ENCODE measurements around the gene F12. TPM values are rescaled to one million over a fixed set of nuclear protein-coding genes. Genes with fewer than 3 reads are reported as not detected.

F12 gene
- total RNA-seq, 8 experiments from 2014 or later = 1.0 to 6.5 (median 2.4) TPM

DNA sequence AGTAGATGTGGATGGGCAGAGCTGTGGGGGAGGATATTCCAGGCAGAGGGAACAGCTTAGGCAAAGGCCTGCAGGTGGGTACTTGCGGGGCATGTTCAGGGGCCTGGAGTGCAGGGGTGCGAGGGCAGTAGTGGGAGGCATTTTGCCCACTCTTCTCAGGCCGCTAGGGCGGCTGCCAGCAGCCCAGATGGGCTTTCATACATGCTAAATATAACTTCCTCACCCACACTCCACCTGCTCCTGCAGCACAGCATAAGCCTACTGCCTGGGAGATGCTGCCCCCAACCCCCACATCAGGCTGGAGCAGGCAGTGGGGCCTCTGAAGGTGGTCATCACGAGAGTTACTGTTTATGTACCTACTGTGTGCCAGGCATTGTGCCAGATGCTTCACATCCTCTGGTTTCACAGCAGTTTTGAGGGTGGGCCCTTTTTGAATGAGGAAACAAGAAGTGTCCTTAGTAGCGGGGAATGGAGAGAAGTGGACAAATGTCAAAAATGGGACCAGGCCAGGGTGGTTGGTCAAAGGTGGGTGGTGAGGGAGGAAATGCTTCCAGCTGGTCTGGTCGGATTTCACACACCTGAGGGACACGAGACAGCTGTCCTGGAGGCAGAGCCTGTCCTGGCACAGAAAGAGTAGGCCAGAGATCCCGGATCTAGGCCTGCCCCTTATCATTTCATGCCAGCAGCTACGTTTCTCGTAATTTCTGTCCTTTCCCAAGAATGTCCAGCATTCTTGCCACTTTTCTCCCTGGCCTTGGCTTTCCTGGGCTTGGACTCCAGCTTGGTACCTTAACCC lies 39.5 kb downstream of the F12 start:
- 49 to 100% (median 94%) methylated on average over 1 to 8 of the region's 11 CpGs; no CpG with 5 or more reads in 4 of the 10 experiments for WGBS, 10 experiments
- no peak overlapping the region for H3K4me3 ChIP-seq
- in situ Hi-C loops (cut with MboI; ENCODE audit: low pct_unique_long_range_greater_than_20kb in 2 of 9, low sequenced_read_pairs in 9 of 9, unreplicated experiment in 9 of 9) = no loop called here

DNA sequence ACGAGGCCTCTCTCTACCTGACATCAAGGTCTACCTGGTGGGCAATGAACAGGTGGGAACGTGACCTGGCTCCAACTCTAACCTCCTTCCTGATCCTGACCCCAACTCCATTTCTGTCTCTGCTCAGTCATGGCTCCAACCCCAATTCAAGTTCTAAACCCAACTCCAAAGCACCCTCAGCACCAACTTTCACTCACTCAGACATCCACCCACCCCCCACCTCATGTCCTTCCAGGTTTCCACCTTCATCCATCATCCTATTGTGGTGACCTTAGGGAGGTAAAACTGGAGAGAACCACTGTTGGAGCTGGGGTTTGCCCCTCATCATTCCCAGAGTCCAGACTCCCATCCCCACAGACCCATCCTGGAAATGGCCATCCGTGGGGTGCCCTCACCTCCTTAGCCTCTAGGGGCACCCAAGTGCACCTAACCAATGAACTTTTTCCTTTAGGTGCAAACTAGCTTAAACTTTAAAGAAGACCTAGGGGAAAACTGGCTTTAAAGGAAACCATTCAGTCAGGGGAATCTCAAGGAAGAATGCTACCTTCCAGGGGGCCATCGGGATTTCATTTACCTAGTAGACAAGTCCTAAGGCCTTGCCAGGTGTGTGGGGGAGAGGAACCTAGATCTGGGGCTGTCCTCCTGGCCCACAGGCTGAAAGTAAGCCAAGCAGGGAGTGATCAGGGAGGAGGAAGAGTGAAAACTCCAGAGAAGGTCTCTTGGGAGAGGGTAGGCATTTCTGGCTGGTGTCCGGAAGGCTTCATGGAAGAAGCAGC lies 40.3 kb downstream of the F12 start:
- 20 to 100% (median 70%) methylated on average over 1 to 3 of the region's 5 CpGs; no CpG with 5 or more reads in 4 of the 10 experiments for WGBS, 10 experiments
- Histone ChIP-seq H3K27ac (no peak overlapping the region), H3K4me3 (no peak overlapping the region), H3K4me1 (replicated peaks in 1 of 2) (peaks cover 16 to 21% of the 10 kb centered on the region in 2 donors)
- in situ Hi-C loops (cut with MboI; ENCODE audit: low pct_unique_long_range_greater_than_20kb in 2 of 9, low sequenced_read_pairs in 9 of 9, unreplicated experiment in 9 of 9) = no loop called here
- ATAC-seq (replicated peaks in 6 of 8) = no peak

More for the DNA sequence above, 39.5 kb downstream of the F12 start:
- peaks cover 16 to 21% of the 10 kb centered on the region in 2 donors for H3K4me1 ChIP-seq (replicated peaks in 1 of 2)
- H3K27ac ChIP-seq = no peak overlapping the region
- ATAC-seq (replicated peaks in 6 of 8) = no peak

DNA sequence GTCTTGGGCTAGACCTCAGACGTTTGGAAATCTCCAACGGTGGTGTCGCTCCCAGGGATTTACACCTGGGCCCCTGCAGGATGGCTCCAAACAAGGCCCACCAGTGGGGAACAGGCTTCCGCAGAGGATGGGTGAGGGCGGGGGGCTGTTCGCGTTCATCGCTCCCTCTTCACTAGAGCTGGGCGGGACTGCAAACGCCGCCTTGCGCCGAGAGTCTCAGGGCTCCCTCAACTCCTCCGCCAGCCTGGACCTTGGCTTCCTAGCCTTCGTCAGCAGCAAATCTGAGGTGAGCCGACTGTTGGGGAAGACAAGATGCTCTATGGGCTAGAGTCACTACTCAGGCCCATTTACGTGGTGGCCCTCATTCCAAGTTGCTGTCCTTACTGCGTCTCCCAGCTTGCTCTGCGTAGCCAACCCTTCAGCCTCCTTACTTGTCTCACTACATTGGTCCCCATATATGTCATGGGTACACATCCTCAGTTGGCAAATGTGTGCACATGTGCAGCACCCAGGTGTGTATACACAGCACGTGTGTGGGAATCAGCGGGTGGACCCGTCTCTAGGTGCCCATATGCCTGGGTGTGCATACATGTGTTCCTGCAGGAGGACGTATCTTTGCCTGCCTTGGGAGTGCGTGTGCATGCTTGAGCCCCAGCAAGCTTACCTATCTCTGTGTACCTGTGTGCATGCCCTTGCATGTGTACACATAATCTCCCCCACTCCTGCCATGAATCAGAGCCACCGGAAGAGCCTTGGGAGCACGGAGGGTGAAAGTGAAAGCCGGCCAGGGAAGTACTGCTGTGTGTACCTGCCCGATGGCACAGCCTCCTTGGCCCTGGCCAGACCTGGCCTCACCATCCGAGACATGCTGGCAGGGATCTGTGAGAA lies 41.1 kb downstream of the F12 start:
- H3K27ac ChIP-seq = no peak overlapping the region
- in situ Hi-C loops (cut with MboI; ENCODE audit: low pct_unique_long_range_greater_than_20kb in 2 of 9, low sequenced_read_pairs in 9 of 9, unreplicated experiment in 9 of 9) = no loop called here
- H3K4me3 ChIP-seq = no peak overlapping the region
- ATAC-seq (replicated peaks in 6 of 8) = no peak
- peaks cover 16 to 21% of the 10 kb centered on the region in 2 donors for H3K4me1 ChIP-seq (replicated peaks in 1 of 2)
- WGBS, 10 experiments = 80 to 100% (median 93%) methylated on average over 1 to 14 of the region's 29 CpGs; no CpG with 5 or more reads in 4 of the 10 experiments

DNA sequence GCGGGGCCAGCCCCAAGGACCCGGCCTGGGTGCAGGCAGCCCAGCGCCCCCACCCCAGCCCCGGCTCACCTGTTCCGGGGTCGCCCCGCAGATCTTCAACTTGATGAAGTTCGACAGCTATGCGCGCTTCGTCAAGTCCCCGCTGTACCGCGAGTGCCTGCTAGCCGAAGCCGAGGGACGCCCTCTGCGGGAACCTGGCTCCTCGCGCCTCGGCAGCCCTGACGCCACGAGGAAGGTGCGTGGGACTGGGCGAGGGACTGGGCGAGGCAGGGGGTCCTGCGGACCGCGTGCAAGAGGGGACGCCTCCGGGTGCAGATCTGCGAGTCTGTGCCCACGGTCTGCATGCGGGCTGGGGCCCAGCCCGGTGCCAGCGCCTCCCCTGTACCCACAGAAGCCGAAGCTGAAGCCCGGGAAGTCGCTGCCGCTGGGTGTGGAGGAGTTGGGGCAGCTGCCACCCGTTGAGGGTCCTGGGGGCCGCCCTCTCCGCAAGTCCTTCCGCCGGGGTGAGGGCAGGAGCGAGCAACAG lies 42.0 kb downstream of the F12 start:
- peak overlapping the region; percentile 16 to 37 (median 23) for H3K4me3 ChIP-seq
- in situ Hi-C loops (cut with MboI; ENCODE audit: low pct_unique_long_range_greater_than_20kb in 2 of 9, low sequenced_read_pairs in 9 of 9, unreplicated experiment in 9 of 9) = no loop called here
- no CpG with 5 or more reads among the region's 46 CpGs for WGBS, 10 experiments
- H3K27ac ChIP-seq = no peak overlapping the region
- ATAC-seq (replicated peaks in 6 of 8) = peak in 4 of 8 experiments; percentile 2 to 21 (median 16)
- peaks cover 16 to 25% of the 10 kb centered on the region in 2 donors for H3K4me1 ChIP-seq (replicated peaks in 1 of 2)

DNA sequence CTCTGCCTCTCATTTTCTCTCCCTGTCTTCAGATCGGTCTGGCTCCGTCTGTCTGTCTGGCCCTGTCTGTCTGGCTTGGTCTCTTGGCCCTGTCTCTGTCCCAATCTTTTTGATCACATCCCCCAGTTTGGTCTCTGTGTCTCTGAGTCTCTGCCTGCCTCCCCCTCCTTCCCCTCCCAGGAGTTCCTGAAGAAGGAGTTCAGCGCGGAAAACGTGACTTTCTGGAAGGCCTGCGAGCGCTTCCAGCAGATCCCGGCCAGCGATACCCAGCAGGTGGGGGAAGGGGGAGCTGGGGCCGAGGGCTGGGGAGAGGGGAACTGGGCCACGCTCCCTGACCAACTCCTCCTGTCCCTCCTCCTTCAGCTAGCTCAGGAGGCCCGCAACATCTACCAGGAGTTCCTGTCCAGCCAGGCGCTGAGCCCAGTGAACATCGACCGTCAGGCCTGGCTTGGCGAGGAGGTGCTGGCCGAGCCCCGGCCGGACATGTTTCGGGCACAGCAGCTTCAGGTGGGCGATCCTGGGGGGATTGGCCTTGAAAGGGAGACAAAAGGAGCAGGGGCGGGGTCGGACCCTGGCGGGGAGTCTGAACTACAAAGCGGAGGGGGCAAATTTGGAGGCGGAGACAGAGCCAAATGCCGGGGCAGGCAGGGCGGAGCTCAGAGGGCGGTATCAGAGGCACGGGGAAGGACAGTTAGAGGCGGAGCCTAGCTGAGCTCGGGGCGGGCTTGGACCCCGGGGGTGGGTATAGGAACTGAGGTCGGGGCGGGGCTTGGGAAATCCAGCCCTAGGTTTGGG lies 42.6 kb downstream of the F12 start:
- ATAC-seq (replicated peaks in 6 of 8) = peak; percentile 73 to 84 (median 78)
- H3K4me3 ChIP-seq = peak overlapping the region; percentile 16 to 37 (median 23)
- peaks cover 16 to 25% of the 10 kb centered on the region in 2 donors for H3K4me1 ChIP-seq (replicated peaks in 1 of 2)
- 0 to 25% (median 20%) methylated on average over 2 of the region's 36 CpGs; no CpG with 5 or more reads in 7 of the 10 experiments for WGBS, 10 experiments
- in situ Hi-C loops (cut with MboI; ENCODE audit: low pct_unique_long_range_greater_than_20kb in 2 of 9, low sequenced_read_pairs in 9 of 9, unreplicated experiment in 9 of 9) = no loop called here
- H3K27ac ChIP-seq = peak overlapping the region; percentile 40 to 58

DNA sequence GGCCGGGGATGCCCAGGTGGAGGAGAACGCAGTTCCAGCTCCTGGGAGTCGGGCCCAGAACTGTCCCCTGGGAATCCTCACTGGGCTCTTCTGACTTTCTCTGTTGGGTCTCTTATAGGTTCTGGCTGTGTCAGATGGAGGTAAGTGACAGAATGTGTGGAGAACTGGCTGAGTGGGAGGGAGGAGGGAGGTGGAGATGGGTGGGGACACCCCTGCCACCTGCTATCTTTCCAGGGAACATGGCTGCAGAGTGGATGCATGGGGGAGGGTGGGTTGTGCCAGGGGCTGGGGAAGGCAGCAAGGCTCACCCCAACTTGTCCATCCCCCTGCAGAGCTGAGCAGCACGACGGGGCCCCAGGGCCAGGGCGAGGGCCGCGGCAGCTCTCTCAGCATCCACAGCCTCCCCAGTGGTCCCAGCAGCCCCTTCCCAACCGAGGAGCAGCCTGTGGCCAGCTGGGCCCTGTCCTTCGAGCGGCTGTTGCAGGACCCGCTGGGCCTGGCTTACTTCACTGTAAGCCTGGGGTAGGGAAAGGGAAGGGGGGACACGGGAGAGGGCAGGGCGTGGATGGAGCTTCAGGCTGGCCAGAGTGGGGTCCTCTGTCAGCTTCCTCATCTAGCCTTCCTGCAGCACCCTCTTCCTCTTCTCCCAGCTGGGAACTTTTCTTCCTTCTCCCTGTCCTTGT lies 43.4 kb downstream of the F12 start:
- ATAC-seq (replicated peaks in 6 of 8) = no peak
- Histone ChIP-seq H3K27ac (peak overlapping the region in 1 of 2 donors; percentile 58), H3K4me1 (replicated peaks in 1 of 2) (peaks cover 12 to 17% of the 10 kb centered on the region in 2 donors), H3K4me3 (no peak overlapping the region)
- in situ Hi-C loops (cut with MboI; ENCODE audit: low pct_unique_long_range_greater_than_20kb in 2 of 9, low sequenced_read_pairs in 9 of 9, unreplicated experiment in 9 of 9) = no loop called here
- 40 to 100% (median 80%) methylated on average over 1 of the region's 14 CpGs; no CpG with 5 or more reads in 7 of the 10 experiments for WGBS, 10 experiments

DNA sequence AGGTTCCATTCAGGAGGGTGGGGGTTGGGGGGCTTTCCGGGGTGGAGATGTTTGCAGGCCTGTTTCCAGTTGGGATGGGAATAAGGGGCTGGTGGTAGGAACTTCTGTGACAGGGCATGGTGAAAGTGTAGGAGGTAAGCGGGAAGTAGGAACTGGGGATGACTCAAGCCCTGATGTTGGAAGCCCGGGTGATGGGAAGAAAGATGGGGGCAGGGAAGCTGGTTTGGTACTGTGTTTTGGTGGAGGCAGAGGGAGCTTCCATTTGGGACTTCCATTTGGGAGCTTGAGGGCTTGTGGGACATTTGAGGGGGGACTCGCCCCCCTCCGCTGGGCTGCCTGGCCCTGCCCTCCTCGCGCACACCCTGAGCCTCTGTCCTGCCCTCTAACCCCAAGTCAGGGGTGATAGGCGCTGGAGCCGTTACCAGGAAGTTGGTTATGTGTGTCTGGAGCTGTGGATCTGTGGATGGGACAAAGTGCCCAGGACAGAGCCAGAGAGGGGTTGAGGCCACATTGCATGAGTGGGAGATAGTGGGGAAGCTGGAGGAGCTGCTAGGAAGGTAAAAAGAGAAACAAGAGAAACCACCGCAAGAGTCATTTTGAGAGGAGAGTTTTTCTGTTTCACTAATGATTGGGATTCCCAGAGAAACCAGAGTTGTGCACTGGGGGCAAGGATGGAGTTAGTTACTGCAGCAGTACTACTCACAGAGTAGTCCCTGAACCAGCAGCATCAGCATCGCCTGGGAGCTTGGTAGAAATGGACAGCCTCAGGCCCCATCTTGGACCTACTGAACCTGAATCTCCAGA lies 45.0 kb downstream of the F12 start:
- Histone ChIP-seq H3K4me3 (no peak overlapping the region), H3K4me1 (replicated peaks in 1 of 2) (peaks cover 12 to 17% of the 10 kb centered on the region in 2 donors), H3K27ac (no peak overlapping the region)
- in situ Hi-C loops (cut with MboI; ENCODE audit: low pct_unique_long_range_greater_than_20kb in 2 of 9, low sequenced_read_pairs in 9 of 9, unreplicated experiment in 9 of 9) = no loop called here
- ATAC-seq (replicated peaks in 6 of 8) = no peak
- WGBS, 10 experiments = 40 to 100% (median 92%) methylated on average over 1 to 7 of the region's 11 CpGs; no CpG with 5 or more reads in 3 of the 10 experiments

DNA sequence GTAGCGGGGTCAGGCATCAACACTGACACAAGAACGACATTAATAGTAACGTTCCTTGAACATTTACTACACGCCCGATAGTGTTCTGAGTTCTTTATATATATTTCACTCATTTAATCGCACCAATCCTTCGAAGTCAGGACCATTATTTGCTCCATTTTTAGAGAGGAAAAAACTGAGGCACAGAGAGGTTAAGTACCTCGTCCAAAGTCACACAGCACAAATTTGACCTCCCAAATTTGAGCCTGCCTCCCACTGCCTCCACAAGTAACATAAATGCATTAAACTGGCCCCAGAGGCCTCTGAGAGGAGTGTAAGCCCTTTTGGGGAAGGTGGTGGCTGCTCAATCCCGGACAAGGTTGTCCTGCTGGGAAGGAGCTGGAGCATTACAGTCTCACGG lies 45.8 kb downstream of the F12 start:
- no peak for ATAC-seq (replicated peaks in 6 of 8)
- WGBS, 10 experiments = 10 to 60% (median 21%) methylated on average over 1 to 10 of the region's 10 CpGs
- in situ Hi-C loops (cut with MboI; ENCODE audit: low pct_unique_long_range_greater_than_20kb in 2 of 9, low sequenced_read_pairs in 9 of 9, unreplicated experiment in 9 of 9) = no loop called here
- peak overlapping the region in 1 of 5 donors; percentile 28 for H3K4me3 ChIP-seq
- peaks cover 12 to 17% of the 10 kb centered on the region in 2 donors for H3K4me1 ChIP-seq (replicated peaks in 1 of 2)
- H3K27ac ChIP-seq = no peak overlapping the region

DNA sequence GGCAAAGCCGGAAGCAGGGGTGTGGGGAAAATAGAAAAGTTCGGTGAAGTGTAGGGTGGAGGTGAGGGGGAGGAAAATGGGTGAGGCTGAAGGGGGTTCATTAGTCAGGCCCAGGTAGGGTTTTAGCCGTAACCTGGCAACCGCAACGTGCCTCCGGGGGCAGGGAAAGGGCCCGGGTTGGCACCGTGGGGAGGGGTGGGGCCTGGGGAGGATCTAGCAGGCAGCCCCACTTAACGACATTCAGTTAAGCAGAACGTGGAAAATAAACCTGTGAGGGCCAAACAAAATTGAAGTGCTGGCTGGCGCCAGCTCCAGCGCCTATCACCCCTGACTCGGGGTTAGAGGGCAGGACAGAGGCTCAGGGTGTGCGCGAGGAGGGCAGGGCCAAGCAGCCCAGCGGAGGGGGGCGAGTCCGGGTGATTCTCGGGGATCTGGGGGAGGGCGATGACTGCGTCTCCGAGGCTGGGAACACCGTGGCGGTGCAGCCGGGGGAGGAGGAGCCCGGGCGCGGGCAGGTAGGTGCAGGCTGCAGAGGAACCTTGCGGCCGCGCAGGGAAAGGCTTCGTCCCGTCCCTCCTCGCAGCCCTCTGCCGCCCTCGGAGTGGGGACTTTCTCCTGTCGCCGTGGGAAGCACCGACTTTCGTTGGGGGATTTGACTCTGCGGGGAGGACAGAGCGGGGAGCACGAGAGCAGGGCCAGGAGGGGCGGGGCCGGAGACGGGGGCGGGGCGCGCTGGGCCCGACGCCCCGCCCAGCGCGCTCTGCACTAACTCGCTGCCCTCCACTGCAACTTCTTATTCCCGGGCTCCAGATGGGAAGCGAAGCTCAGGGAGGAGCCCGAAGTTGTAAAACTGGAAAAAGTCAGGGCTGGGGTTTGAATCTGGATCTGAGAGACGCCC lies 46.5 kb downstream of the F12 start:
- ATAC-seq (replicated peaks in 6 of 8) = peak in 7 of 8 experiments; percentile 13 to 60 (median 19)
- H3K4me1 ChIP-seq (replicated peaks in 1 of 2) = peaks cover 12 to 20% of the 10 kb centered on the region in 2 donors
- in situ Hi-C loops (cut with MboI; ENCODE audit: low pct_unique_long_range_greater_than_20kb in 2 of 9, low sequenced_read_pairs in 9 of 9, unreplicated experiment in 9 of 9) = no loop called here
- WGBS, 10 experiments = 0 to 33% (median 8%) methylated on average over 3 to 13 of the region's 59 CpGs; no CpG with 5 or more reads in 7 of the 10 experiments
- H3K27ac ChIP-seq = no peak overlapping the region
- peak overlapping the region in 3 of 5 donors; percentile 9 to 28 (median 18) for H3K4me3 ChIP-seq

DNA sequence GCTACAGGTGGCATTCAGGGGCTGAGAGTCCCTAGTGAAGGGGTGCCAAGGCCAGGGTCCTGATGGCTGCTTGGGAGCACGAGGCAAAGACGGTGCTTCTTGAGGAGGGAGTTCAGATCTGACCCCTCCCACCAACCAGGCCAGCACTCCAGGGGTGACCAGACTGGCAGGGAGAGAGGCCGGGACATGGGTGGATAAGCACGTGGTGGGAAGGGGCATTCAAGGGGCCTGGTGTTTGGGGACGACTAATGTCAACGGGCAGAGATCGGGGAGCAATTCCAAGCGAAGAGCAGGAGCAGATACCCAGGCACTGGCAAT lies 47.1 kb downstream of the F12 start:
- H3K27ac ChIP-seq = no peak overlapping the region
- H3K4me3 ChIP-seq = no peak overlapping the region
- H3K4me1 ChIP-seq (replicated peaks in 1 of 2) = peaks cover 7 to 14% of the 10 kb centered on the region in 2 donors
- no peak for ATAC-seq (replicated peaks in 6 of 8)
- in situ Hi-C loops (cut with MboI; ENCODE audit: low pct_unique_long_range_greater_than_20kb in 2 of 9, low sequenced_read_pairs in 9 of 9, unreplicated experiment in 9 of 9) = no loop called here
- WGBS, 10 experiments = 17 to 100% (median 80%) methylated on average over 1 to 3 of the region's 8 CpGs; no CpG with 5 or more reads in 5 of the 10 experiments
